Measurements from ENCODE around the gene C1orf74.

C1orf74 gene

DNA sequence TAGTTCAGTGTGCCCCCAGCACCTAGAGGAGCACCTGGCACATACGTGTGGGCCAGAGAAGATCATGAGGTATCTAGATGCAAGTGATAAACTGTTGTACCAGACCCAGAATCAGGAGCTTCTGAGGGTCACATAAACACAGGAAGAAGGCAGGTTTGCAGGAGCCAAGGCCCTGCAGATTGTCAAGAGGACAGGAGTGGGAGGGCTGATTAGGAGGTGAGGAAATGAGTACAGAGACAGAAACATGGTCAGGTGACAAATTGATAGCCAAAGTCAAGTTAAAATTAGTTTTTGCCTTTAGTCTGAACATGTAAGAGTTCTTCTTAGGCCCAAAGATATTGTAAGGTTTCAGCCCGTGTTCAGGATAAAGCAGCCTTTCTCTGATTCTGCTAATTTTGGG lies 42.5 kb downstream of the C1orf74 start:
- DNase-seq: no peak

DNA sequence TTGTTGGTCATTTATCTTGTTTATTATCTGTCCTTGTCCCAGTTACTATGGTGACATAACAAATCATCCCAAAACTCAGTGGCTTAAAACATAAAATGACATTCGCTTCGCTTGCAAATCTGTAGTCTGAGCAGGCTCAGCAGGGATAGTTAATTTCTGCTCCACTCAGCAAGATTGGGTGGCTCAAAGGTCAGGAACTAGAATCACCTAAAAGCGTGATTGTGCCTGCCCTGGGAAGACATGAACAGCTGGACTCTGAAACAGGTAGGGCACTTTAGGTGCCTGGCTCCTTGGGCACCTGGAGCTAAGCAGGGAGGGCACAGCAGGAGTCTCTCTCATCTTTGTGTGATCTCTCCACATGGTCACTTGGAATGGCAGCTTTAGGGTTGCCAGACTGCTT lies 43.2 kb downstream of the C1orf74 start:
- no peak for DNase-seq

DNA sequence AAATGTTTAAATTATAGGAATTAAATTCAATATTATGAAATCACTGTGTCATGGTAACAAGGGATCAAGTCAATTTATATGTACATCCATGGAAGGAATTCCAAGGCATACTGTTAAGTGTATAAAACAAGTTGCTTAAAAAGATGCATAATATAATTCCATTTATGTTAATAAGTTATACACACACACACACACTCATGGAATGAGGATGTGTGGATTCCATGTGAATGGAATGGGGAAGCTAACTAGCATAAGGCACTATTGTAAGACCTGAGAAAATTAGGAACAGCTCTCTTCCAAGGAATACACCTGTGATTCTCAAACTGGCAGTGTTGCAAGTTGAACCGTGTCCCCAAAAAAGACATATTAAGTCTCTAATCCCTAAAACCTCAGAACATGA lies 46.1 kb downstream of the C1orf74 start:
- no peak for DNase-seq

DNA sequence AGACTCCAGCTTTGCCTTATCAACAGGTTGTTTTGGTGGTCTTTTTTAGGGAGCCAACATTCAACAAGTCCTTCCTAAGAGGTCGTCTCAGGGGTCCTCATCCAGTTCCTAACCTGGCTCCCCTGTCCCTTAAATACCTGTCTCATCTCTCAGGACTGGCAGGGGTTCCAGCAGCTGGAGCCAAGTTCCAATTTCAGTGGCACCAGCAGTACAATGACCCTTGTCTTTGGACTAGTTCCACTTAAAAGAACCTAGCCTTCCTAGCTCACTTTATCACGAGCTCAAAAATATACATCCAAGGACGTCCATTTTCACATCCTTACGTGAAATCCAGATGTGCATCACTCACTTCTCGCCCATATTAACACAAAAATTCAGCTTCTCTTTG lies 47.2 kb downstream of the C1orf74 start:
- DNase-seq: no peak

DNA sequence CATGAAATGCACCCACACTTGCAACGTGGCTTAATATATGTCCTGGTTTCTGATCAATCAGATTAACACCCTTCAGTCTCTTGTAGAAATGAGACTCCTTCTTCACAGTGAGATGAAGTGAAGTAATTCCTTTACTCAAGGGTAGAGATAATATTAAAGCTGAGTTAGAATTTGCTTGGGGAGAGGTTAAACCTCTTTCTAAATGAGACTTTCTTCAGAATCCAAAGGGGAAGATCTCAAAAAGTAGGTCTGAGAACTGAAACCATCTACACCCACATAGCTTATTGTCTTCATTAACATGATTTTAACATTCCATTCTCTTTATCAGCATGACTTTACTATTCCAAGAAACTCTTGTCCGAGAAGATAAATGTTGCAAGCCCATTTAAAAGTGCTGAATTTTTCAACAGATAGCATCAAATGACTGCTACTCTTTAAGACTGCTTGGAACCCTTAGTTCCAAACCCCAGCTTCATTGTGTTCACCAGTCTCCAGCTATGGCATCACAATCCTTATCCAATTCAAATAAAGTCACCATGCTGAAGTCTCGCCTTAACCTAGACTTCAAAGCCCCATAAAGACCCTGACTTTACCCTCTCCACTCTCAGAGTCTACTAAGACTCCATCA lies 47.8 kb downstream of the C1orf74 start:
- no peak for DNase-seq

DNA sequence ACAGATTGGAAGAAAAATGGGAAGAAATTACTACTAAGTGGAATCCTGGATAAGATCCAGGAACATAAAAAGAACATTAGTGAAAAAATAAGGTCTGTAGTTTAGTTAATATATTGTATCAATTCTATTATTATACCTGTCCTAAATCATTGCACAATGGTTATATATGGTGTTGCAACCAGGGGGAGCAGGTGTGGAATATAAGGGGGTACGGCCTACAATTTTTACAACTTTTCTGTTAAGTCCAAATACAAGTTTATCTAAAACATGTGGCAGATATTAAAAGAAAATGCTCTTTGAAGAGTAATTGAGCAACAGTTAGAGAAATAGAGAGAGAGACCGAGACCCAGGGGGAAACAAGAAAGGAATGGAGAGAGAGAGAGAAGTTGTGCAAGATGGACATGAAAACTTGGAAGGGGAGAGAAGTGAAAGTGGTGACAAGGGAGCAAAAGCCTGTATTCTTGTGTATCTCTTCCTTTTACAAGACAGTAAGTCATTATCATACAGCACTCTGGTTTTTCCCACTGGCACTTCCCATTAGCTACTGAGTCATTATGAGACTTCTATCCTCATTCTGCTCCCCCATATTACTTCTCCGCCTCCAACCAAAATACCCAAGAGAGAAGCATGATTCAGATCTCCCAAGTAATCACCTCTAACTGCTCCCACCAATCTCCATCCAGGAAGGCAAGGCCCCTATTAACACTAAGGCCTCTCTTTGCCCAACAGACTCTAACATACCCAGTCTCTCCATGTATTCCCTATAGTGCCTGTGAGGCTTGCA lies 50.8 kb downstream of the C1orf74 start:
- DNase-seq: no peak

DNA sequence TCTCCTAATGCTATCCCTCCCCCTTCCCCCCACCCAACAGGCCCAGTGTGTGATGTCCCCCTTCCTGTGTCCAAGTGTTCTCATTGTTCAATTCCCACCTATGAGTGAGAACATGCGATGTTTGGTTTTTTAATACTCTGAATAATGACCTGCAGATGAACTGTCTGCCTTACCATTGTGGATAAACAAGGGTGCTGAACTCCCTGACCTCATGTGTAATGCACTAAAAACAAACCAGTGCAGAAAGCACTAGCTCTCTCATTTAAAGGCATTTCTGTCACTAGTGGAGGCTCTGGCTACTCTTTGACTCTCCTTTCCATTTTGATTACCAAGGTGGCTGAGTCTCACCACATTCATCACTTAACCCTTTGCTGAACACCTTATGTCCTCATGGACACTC lies 51.6 kb downstream of the C1orf74 start:
- no peak for DNase-seq

DNA sequence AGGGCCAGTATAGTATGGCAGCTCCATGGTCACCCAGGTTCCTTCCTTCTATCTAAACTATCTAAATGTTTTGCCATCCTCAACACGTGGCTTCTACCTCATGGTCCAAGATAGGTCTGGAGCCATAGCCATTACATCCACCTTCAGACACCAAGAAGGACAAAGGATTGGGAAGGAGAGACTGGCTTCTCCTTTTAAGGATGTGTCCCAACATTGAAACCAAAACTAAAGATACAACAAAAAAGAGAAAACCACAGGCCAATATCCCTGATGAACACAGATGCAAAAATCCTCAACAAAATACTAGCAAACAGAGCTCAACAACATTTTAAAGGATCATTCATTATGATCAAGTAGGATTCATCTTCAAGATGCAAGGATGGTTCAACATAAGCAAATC lies 54.9 kb downstream of the C1orf74 start:
- DNase-seq: no peak

Measured in NCI-H1092 treated with DMSO at 0.1 percent for 48 hours (cell line).